ENCODE measurements around the gene SLC29A3.
A peak's percentile ranks its signal among the peaks of the same experiment; 100 is the strongest.

SLC29A3 gene

GRCh38 chr10:71314694-71315225 lies 4.3 kb upstream of the SLC29A3 start:
- ATAC-seq (replicated peaks) (no peak), DNase-seq (no peak)
- no peak overlapping the region for H3K4me3 Mint-ChIP-seq
- H3K27ac Mint-ChIP-seq: no peak overlapping the region
- H3K9me3 Mint-ChIP-seq: peaks cover 0 to 4% of the 10 kb centered on the region in 2 donors
- H3K4me1 Mint-ChIP-seq: peaks cover 23 to 26% of the 10 kb centered on the region in 2 donors
- H3K27me3 Mint-ChIP-seq: peaks cover 17 to 21% of the 10 kb centered on the region in 2 donors
- H3K36me3 Mint-ChIP-seq: no peaks in the 10 kb centered on the region

GRCh38 chr10:71316056-71316785 lies 2.8 kb upstream of the SLC29A3 start:
- Mint-ChIP-seq H3K36me3 (no peaks in the 10 kb centered on the region), H3K4me3 (no peak overlapping the region), H3K27ac (no peak overlapping the region), H3K4me1 (peaks cover 20 to 24% of the 10 kb centered on the region in 2 donors), H3K9me3 (no peaks in the 10 kb centered on the region), H3K27me3 (peaks cover 17% of the 10 kb centered on the region in 2 donors)
- DNase-seq: no peak
- peak in 1 of 2 donors; percentile 24 for ATAC-seq (replicated peaks)

GRCh38 chr10:71316786-71317160 lies 2.3 kb upstream of the SLC29A3 start:
- no peak overlapping the region for H3K4me3 Mint-ChIP-seq

GRCh38 chr10:71317739-71318138 lies 1.3 kb upstream of the SLC29A3 start:
- Mint-ChIP-seq H3K27me3 (peaks cover 11 to 15% of the 10 kb centered on the region in 2 donors), H3K4me1 (peaks cover 20 to 24% of the 10 kb centered on the region in 2 donors), H3K9me3 (no peaks in the 10 kb centered on the region), H3K4me3 (peak overlapping the region in 1 of 2 donors; percentile 32), H3K36me3 (peaks cover 0 to under 1% of the 10 kb centered on the region in 2 donors), H3K27ac (no peak overlapping the region)
- DNase-seq: no peak
- ATAC-seq (replicated peaks): no peak

More at GRCh38 chr10:71316786-71317160, 2.3 kb upstream of the SLC29A3 start:
- Mint-ChIP-seq H3K27ac (no peak overlapping the region), H3K27me3 (peaks cover 13 to 17% of the 10 kb centered on the region in 2 donors), H3K36me3 (no peaks in the 10 kb centered on the region), H3K4me1 (peaks cover 20 to 24% of the 10 kb centered on the region in 2 donors), H3K9me3 (no peaks in the 10 kb centered on the region)
- ATAC-seq (replicated peaks) (no peak), DNase-seq (no peak)

GRCh38 chr10:71319800-71320392 lies 837 bp downstream of the SLC29A3 start:
- H3K36me3 Mint-ChIP-seq: peaks cover 10 to 18% of the 10 kb centered on the region in 2 donors
- peak overlapping the region; percentile 98 for H3K27ac Mint-ChIP-seq
- peak overlapping the region; percentile 99 to 100 for H3K4me3 Mint-ChIP-seq
- DNase-seq: no peak
- peaks cover 0 to 4% of the 10 kb centered on the region in 2 donors for H3K27me3 Mint-ChIP-seq
- ATAC-seq (replicated peaks): peak in 1 of 2 donors; percentile 35
- H3K4me1 Mint-ChIP-seq: peaks cover 18 to 24% of the 10 kb centered on the region in 2 donors
- peaks cover 0 to 1% of the 10 kb centered on the region in 2 donors for H3K9me3 Mint-ChIP-seq

- Mint-ChIP-seq H3K27ac (no peak overlapping the region), H3K36me3 (peaks cover 10 to 18% of the 10 kb centered on the region in 2 donors), H3K4me1 (peaks cover 18 to 24% of the 10 kb centered on the region in 2 donors), H3K27me3 (peaks cover 0 to 4% of the 10 kb centered on the region in 2 donors), H3K9me3 (peaks cover 0 to 1% of the 10 kb centered on the region in 2 donors), H3K4me3 (no peak overlapping the region)
- DNase-seq (no peak), ATAC-seq (replicated peaks) (no peak)
Measured at GRCh38 chr10:71320592-71320991, 1.5 kb downstream of the SLC29A3 start.

GRCh38 chr10:71321386-71321785 lies 2.3 kb downstream of the SLC29A3 start:
- H3K27me3 Mint-ChIP-seq: peaks cover 0 to 4% of the 10 kb centered on the region in 2 donors
- H3K4me3 Mint-ChIP-seq: no peak overlapping the region
- peaks cover 0 to 1% of the 10 kb centered on the region in 2 donors for H3K9me3 Mint-ChIP-seq
- ATAC-seq (replicated peaks) (no peak), DNase-seq (no peak)
- H3K36me3 Mint-ChIP-seq: peaks cover 10 to 18% of the 10 kb centered on the region in 2 donors
- H3K4me1 Mint-ChIP-seq: peaks cover 18 to 24% of the 10 kb centered on the region in 2 donors
- no peak overlapping the region for H3K27ac Mint-ChIP-seq

GRCh38 chr10:71323407-71323806 lies 4.3 kb downstream of the SLC29A3 start:
- peaks cover 0 to 1% of the 10 kb centered on the region in 2 donors for H3K9me3 Mint-ChIP-seq
- DNase-seq (no peak), ATAC-seq (replicated peaks) (no peak)
- no peaks in the 10 kb centered on the region for H3K27me3 Mint-ChIP-seq
- H3K4me3 Mint-ChIP-seq: no peak overlapping the region
- H3K36me3 Mint-ChIP-seq: peaks cover 12 to 30% of the 10 kb centered on the region in 2 donors
- H3K27ac Mint-ChIP-seq: no peak overlapping the region
- peaks cover 17% of the 10 kb centered on the region in 2 donors for H3K4me1 Mint-ChIP-seq

- peaks cover 0 to 1% of the 10 kb centered on the region in 2 donors for H3K9me3 Mint-ChIP-seq
- no peak overlapping the region for H3K27ac Mint-ChIP-seq
- DNase-seq (no peak), ATAC-seq (replicated peaks) (no peak)
- H3K4me1 Mint-ChIP-seq: peaks cover 3 to 9% of the 10 kb centered on the region in 2 donors
- H3K4me3 Mint-ChIP-seq: no peak overlapping the region
- H3K36me3 Mint-ChIP-seq: peaks cover 12 to 34% of the 10 kb centered on the region in 2 donors
- H3K27me3 Mint-ChIP-seq: no peaks in the 10 kb centered on the region
Measured at GRCh38 chr10:71324743-71325142, 5.7 kb downstream of the SLC29A3 start.

- ATAC-seq (replicated peaks) (no peak), DNase-seq (no peak)
- H3K9me3 Mint-ChIP-seq: peaks cover 0 to 1% of the 10 kb centered on the region in 2 donors
- H3K4me1 Mint-ChIP-seq: peaks cover 4 to 12% of the 10 kb centered on the region in 2 donors
- no peak overlapping the region for H3K4me3 Mint-ChIP-seq
- H3K27me3 Mint-ChIP-seq: no peaks in the 10 kb centered on the region
- H3K36me3 Mint-ChIP-seq: peaks cover 12 to 34% of the 10 kb centered on the region in 2 donors
- H3K27ac Mint-ChIP-seq: no peak overlapping the region
Measured at GRCh38 chr10:71325267-71325666, 6.2 kb downstream of the SLC29A3 start.

- Mint-ChIP-seq H3K4me1 (peaks cover 11 to 16% of the 10 kb centered on the region in 2 donors), H3K4me3 (no peak overlapping the region), H3K9me3 (peaks cover 0 to 1% of the 10 kb centered on the region in 2 donors), H3K27ac (peak overlapping the region; percentile 16), H3K36me3 (peaks cover 18 to 39% of the 10 kb centered on the region in 2 donors), H3K27me3 (no peaks in the 10 kb centered on the region)
- DNase-seq (no peak), ATAC-seq (replicated peaks) (no peak)
Measured at GRCh38 chr10:71326464-71326881, 7.4 kb downstream of the SLC29A3 start.

- no peak for DNase-seq
- ATAC-seq (replicated peaks): no peak
- Mint-ChIP-seq H3K27me3 (no peaks in the 10 kb centered on the region), H3K27ac (no peak overlapping the region), H3K4me1 (peaks cover 27 to 29% of the 10 kb centered on the region in 2 donors), H3K36me3 (peaks cover 8 to 21% of the 10 kb centered on the region in 2 donors), H3K9me3 (no peaks in the 10 kb centered on the region), H3K4me3 (no peak overlapping the region)
Measured at GRCh38 chr10:71330789-71331404, 11.8 kb downstream of the SLC29A3 start.

GRCh38 chr10:71331736-71332135 lies 12.7 kb downstream of the SLC29A3 start:
- Mint-ChIP-seq H3K36me3 (peaks cover 8 to 20% of the 10 kb centered on the region in 2 donors), H3K4me3 (no peak overlapping the region), H3K27me3 (no peaks in the 10 kb centered on the region), H3K4me1 (peaks cover 27 to 29% of the 10 kb centered on the region in 2 donors), H3K9me3 (no peaks in the 10 kb centered on the region), H3K27ac (no peak overlapping the region)
- ATAC-seq (replicated peaks) (no peak), DNase-seq (no peak)

GRCh38 chr10:71332466-71332865 lies 13.4 kb downstream of the SLC29A3 start:
- no peak overlapping the region for H3K4me3 Mint-ChIP-seq
- H3K36me3 Mint-ChIP-seq: peaks cover 8 to 17% of the 10 kb centered on the region in 2 donors
- H3K27me3 Mint-ChIP-seq: no peaks in the 10 kb centered on the region
- DNase-seq (no peak), ATAC-seq (replicated peaks) (peak in 1 of 2 donors; percentile 16)
- H3K9me3 Mint-ChIP-seq: no peaks in the 10 kb centered on the region
- H3K4me1 Mint-ChIP-seq: peaks cover 27 to 29% of the 10 kb centered on the region in 2 donors
- H3K27ac Mint-ChIP-seq: no peak overlapping the region

All from stimulated activated naive B cell treated with anti-CD40 and anti-IgM and Interleukin-4, amounts not matched to agents 10 μg/mL and 1 μg/mL and 100 μg/mL, for 72 hours (primary cell).